HEK293 (cell line): ENCODE data around the gene NCOR2.

Experiments used
- TF ChIP-seq, protein P1 (sequence below): fragments of 450-650 bp; formaldehyde crosslinking; IDR thresholded peaks from 2 replicates; pipeline ENCODE4 v1.5.1; 2016; ENCODE audit warnings: missing biosample characterization, missing genetic modification characterization
- TF ChIP-seq, protein P2 (sequence below): fragments of 450-650 bp; formaldehyde crosslinking; IDR thresholded peaks from 2 replicates; pipeline ENCODE4 v1.5.1; 2016; ENCODE audit warnings: missing biosample characterization, missing genetic modification characterization

GRCh38 chr12:124539084-124540041 is 28.0 kb downstream of the NCOR2 start:
- TF ChIP-seq, protein P1, sequence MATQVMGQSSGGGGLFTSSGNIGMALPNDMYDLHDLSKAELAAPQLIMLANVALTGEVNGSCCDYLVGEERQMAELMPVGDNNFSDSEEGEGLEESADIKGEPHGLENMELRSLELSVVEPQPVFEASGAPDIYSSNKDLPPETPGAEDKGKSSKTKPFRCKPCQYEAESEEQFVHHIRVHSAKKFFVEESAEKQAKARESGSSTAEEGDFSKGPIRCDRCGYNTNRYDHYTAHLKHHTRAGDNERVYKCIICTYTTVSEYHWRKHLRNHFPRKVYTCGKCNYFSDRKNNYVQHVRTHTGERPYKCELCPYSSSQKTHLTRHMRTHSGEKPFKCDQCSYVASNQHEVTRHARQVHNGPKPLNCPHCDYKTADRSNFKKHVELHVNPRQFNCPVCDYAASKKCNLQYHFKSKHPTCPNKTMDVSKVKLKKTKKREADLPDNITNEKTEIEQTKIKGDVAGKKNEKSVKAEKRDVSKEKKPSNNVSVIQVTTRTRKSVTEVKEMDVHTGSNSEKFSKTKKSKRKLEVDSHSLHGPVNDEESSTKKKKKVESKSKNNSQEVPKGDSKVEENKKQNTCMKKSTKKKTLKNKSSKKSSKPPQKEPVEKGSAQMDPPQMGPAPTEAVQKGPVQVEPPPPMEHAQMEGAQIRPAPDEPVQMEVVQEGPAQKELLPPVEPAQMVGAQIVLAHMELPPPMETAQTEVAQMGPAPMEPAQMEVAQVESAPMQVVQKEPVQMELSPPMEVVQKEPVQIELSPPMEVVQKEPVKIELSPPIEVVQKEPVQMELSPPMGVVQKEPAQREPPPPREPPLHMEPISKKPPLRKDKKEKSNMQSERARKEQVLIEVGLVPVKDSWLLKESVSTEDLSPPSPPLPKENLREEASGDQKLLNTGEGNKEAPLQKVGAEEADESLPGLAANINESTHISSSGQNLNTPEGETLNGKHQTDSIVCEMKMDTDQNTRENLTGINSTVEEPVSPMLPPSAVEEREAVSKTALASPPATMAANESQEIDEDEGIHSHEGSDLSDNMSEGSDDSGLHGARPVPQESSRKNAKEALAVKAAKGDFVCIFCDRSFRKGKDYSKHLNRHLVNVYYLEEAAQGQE (tag by site-specific recombination): no peak
- TF ChIP-seq, protein P2, sequence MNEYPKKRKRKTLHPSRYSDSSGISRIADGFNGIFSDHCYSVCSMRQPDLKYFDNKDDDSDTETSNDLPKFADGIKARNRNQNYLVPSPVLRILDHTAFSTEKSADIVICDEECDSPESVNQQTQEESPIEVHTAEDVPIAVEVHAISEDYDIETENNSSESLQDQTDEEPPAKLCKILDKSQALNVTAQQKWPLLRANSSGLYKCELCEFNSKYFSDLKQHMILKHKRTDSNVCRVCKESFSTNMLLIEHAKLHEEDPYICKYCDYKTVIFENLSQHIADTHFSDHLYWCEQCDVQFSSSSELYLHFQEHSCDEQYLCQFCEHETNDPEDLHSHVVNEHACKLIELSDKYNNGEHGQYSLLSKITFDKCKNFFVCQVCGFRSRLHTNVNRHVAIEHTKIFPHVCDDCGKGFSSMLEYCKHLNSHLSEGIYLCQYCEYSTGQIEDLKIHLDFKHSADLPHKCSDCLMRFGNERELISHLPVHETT (tag by site-specific recombination): no peak
